Fibroblast of upper back skin (primary cell): ENCODE results near the gene BTBD6.

Source experiments
- DNase-seq: peaks from one replicate; pipeline ENCODE4 v3.0.0-alpha.2; 2013

BTBD6 gene

GRCh38 chr14:105248368-105249181, at the start of gene BTBD6:
TSS of gene BTBD6 (plus strand) at chr14:105248533. CDS start at chr14:105248712, 179 bp downstream.
- DNase-seq, result peak; percentile 75

DNA sequence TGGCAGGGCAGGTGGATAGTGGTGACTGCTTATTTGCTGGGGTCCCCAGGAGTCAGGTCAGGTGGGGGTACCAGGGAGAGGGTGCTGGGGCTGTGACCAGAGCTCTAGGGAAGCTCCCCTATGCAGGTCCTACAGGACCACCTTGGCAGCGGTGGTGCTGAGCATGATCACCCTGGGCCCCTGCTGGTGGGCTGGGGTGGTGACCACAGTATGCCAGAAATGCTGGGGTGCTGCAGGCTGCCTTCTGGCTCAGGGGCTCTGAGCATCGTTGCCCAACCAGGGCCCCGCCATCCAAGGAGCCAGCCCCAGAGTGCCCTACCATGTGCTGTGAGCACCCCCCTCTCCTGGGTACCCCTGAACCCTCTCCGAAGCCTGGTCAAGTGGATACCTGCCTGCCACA, 49.7 kb upstream of the BTBD6 start:
- DNase-seq, result no peak

GRCh38 chr14:105199093-105199492, 49.2 kb upstream of the BTBD6 start:
- no peak for DNase-seq

DNA sequence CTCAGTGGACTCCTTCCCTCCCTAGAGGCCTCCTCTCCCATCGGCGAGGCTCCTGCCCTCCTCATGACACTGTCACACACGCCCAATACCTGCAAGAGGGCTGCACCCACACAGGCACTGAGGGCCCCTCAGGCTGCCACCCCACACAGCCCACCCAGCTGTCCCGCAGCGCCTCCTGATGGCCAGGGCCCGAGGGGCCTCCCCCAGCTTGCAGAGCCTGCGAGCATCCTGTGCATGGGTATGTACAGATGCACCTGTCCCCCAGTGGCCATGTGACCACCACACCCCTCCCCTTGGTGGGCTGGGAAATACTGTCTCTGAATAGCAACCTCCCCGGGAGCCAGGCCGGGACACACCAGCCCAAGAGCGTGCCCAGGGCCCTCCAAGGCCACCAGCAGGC, 48.3 kb upstream of the BTBD6 start:
- no peak for DNase-seq

DNA sequence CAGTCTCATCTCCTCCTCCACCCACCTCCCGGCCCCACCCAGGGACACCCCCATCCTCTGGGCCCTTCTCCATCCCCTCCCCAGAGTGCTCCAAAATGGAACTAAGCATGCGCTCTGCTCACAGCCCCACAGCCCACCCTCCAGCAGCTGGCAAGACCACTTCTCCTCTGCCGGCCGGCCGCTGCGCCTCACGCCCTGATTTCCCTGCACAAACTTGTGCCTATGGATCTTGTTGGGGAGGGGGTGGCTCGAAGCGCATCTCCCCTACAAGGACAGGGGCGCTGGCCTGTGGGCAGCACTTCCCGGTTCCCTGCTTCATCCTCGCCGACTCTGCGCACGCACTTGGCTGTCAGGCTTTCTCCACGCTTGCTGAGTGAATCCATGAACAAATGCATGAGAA, 47.7 kb upstream of the BTBD6 start:
- DNase-seq, result no peak

GRCh38 chr14:105201156-105201924, 47.0 kb upstream of the BTBD6 start:
- DNase-seq, result no peak

DNA sequence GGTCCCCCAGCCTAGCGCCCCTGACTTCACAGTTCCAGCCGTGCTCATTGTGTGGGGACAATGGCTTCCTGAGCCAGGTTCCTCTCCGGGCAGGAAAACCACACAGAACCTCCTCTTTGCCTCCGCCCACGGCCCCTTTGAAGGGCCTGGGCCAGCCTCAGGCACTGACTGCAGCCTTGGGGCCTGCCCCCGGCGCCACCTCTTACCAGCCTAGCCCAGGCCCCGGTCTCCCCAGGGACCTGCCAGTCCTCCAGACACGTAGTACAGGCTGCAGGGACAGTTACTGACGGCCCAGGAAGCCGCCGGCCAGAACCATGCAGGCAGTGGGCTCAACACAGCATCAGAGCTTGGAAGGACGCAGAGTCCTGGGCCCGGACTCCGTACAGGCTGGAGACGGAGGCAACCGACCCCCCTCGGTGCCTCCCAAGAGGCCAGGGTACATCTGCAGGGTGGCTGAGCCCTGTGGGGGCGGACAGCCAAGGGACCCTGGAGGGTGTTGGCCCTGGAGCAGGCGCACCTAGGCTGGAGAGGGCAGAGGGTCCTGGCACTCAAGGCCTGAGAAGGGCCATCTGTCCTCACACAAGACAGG, 46.3 kb upstream of the BTBD6 start:
- no peak for DNase-seq

DNA sequence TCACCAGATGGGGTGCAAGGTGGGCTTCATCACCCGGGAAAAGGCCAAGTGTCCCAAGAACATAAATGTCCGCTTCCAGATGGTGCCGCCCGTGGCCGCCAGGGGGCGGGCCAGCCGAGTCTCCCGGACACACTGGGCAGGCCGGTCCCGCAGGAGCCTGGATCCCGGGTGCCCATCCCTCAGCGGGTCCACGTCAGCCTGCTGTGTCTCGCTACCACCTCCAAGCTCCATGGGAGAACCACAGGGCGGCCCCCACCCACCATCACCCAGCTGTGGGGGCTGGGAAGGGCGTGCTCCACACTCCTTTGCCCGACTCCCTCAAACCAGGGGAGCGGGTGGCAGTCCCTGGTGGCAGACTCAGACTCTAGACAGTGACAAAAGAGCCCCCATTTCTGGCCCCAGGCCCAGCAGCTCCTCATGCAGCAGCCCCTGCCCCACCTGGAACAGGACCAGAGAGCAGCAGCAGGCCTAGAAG, 45.2 kb upstream of the BTBD6 start:
- DNase-seq, result peak; percentile 59

GRCh38 chr14:105203701-105204100, 44.6 kb upstream of the BTBD6 start:
- DNase-seq, result no peak

DNA sequence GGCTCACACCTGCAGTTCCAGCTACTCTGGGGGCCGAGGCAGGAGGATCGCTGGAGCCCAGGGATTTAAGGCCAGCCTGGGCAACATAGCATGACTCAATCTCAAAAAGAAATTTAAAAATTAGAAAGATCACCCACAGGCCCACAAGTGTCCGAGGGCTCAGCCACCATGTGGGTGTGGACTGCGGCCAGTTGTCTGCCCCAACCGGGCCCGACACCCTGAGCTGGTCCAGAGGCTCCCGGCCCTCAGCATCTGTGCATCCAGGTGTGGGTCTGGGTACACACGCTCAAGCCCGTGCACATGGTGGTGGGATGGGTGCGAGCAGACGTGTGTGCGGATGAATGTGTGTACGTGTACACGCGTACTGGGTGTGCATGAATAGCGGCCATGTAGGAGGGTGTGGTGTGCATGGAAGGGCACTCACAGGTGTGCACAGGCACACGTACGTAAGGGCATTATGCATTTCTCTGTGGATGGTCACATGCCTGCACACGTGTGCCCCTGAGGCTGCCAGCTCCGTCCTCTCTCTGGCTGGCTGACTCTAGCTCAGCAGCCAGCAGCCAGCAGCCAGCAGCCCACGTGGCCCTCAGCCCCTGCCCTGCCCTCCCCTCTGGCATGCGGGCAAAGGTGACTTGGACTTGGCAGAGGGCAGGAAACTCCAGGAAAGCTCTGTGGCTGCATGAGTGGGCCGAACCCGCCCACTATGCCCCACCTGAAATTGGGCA, 44.0 kb upstream of the BTBD6 start:
- no peak for DNase-seq

- DNase-seq, result no peak
These were observed 43.2 kb upstream of the BTBD6 start for GRCh38 chr14:105204931-105205672.

DNA sequence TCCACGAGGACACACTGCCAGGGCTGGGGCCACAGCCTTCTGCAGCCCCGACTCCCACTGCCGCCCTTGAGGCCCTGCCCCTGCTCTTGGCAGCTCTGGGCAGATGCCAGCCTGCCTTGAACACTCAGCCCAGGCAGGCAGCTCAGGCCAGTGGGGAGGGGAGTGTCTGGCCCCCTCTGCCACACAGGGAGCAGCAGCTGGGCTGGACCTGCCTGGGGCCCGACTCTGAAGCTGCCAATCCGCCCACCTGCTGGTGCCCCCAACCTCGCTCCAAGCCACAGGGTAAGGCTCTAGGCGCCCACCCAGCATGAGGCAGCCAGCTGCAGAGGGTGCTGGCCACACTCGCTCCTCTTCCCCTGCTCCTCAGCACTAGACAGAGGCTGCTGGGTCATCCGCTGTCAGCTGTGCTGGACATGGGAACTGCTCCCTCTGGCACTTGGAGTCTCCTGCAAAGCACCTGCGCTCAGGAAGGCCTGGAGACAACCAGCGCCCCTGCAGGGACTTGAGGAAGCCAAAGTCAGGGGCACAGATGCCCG, 42.6 kb upstream of the BTBD6 start:
- no peak for DNase-seq

DNA sequence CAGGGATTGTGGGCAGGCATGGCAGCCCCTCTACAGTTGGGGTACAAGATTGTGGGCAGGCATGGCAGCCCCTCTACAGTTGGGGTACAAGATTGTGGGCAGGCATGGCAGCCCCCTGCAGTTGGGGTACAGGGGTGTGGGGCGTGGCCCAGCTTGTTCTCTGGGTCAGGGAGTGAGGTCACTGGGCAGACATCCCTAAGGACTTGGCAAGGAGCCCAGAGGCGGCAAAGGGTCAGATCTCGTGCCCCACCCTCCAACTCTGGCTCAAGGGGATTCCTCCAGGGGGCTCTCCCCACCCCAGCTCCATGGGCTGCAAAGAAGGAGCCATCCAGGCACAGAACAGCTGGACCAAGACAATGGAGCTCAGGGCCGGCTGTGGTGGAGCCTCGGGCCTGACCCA, 41.5 kb upstream of the BTBD6 start:
- DNase-seq, result no peak

DNA sequence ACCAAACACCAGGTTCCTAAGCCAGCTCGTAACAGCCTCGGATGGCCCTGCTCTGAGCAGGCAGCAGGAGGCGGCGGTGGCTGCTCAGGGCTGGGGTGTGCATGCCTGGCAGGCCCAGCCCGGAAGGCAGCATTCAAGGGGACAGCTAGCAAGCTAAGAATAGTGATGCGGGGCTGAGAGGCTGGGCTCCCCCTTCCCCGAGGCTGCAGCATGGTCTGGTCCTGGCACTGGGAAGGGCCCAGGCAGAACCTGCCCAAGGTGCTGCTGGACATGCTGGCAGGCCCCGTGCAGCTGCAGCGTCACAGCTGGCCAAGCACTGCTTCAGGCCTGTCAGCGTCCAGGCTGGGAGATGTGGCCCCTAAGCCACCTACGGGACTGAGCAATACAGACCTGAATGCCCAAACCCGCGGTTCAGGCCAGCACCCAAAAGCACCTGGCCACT, 40.9 kb upstream of the BTBD6 start:
- no peak for DNase-seq

DNA sequence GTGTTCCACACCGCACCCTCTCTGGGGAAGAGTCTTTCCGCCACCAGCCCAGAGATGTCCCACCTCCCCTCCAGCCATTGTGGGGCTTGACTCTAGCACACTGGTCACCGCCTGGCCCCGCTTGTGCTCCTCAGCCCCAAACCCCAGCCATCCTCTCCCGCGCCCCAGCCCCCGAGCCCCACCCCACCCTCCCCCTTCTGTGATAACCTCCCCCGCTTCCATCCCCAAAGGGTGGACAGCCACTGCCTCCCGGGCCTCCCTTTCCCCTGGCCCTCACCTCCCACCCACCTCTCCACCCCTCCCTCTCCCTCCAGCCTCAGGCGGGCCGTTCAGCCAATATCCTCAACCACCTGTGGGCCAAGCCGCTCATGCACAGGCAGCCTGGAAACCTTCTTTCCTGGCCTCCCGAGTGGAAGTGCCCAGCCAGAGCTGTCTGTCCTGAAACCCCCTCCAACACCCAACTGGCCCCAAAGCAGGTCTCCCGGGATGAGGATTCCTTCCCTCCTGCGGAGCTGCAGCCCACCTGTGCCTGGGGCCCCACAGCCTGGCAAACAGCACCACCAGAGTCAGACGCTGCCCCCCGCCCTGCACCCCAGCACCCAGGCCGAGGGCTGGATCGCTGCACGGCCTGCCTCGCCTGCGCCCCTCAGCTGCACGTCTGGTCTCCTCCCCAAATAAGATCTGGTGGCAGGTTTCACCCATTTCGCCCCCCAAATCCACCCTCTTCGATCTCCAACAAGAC, 40.2 kb upstream of the BTBD6 start:
- no peak for DNase-seq

GRCh38 chr14:105208738-105209075, 39.6 kb upstream of the BTBD6 start:
- no peak for DNase-seq

GRCh38 chr14:105209091-105209490, 39.2 kb upstream of the BTBD6 start:
- DNase-seq, result no peak

DNA sequence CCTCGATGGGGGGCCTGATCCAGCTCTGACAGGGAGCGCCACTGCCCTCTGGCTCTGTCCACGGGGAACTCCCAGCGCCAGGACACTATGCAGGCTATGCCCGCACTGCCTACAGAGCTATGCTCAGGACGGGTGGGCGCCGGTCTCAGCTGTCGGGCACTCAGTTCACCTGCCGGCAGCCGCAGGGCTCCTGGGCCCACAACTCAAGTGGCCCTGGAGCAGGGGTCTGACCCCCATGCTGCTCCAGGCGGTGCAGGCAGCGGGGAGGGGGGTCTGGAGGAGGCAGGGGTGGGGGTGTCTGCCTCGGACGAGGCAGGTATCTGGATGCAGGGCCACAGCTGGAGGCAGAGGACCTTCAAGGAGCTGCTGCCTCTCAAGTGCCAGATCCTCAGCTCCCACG, 38.7 kb upstream of the BTBD6 start:
- no peak for DNase-seq

DNA sequence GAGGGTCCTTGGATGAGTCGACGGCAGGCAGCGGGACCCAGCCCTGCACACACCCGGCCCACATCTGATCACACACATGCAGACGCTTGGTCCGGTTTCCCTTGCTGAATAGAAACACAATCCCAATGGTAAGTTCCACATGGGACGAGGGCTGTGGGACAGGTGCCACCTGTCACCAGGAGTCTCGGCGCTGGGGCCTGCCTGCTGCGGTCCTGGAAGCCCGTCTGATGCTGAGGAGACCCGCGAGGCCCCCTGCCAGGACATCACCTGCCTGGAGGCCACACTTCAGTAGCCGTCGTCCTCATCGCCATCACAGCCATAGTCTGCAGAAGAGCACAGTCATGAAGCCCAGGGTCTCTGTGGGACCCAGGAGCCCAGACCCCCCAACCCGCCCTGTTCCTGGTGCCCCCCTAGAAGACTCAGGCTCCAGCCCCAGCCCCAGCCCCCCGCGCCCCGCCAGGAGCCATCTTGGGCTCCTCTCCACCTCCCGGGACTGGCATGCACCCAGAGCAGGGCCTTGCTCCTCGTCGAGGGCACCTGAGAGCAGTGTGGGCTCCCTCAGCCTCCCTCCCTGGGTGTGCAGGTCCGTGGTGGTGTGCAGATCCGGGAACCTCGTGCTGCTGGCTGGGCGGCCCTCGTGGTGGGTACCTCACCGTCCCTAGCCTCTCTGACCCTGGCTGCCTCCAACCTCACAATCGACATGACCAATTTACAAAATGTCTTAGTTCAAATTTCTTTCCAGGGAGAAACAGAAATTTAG, 37.9 kb upstream of the BTBD6 start:
- DNase-seq, result no peak

- no peak for DNase-seq
These were observed 37.1 kb upstream of the BTBD6 start for GRCh38 chr14:105211086-105211757.
